Caco-2 (cell line): ENCODE data around the gene SYNGR1. TPM values are rescaled to one million over a fixed set of nuclear protein-coding genes. Genes with fewer than 3 reads are reported as not detected.
"Not testable (repeated sequence)": the region's sequence is repeated elsewhere in the genome, so short reads cannot be mapped to it uniquely, and the experiment has no call there.

Experiments
- BruUV-seq: library from RNA; stranded (reverse); fragments of 400-500 nt; replicated peaks from 2 replicates; lab custom pipeline; 2021; lab: Mats Ljungman, UMichigan
- CTCF ChIA-PET: fragments of 300-600 bp; sonication (Branson Sonifier 250); formaldehyde crosslinking; loops from one replicate; lab custom pipeline; 2022; ENCODE audit warnings: antibody characterized with exemption; lab: Charles Lee
- POLR2A ChIA-PET: fragments of 300-600 bp; sonication (Branson Sonifier 250); formaldehyde crosslinking; loops from one replicate; lab custom pipeline; 2022; ENCODE audit warnings: antibody characterized with exemption; lab: Charles Lee
- DNase-seq, 2 experiments: peaks; one replicate each; pipeline versions ENCODE4 v3.0.0 to v3.0.0-alpha.2; 2020 to 2022
- H3K27me3 ChIP-seq: replicated peaks from 2 replicates; pipeline ENCODE4 v1.6.0; 2011; ENCODE audit warnings: low read length; ENCODE audit not compliant: control insufficient read depth, insufficient read depth
- H3K36me3 ChIP-seq: 2 replicates; pipeline ENCODE4 v1.5.1; 2011; ENCODE audit warnings: low read length; ENCODE audit not compliant: control insufficient read depth, insufficient read depth
- H3K4me1 ChIP-seq: fragments of 250-450 bp; sonication (Bioruptor Pico); 2 replicates; pipeline ENCODE4 v1.5.1; 2020; ENCODE audit warnings: mild to moderate bottlenecking
- H3K4me3 ChIP-seq: 2 replicates; pipeline ENCODE4 v1.5.1; 2011; ENCODE audit warnings: low read depth, mild to moderate bottlenecking, control low read depth, low read length
- H3K9me3 ChIP-seq: fragments of 250-450 bp; sonication (Bioruptor Pico); 2 replicates; pipeline ENCODE4 v1.5.1; 2020; ENCODE audit warnings: mild to moderate bottlenecking, moderate library complexity
- H3K27ac Mint-ChIP-seq: one replicate; pipeline ENCODE4 v1.8.0; 2022; ENCODE audit warnings: mixed read lengths; ENCODE audit not compliant: unreplicated experiment
- H3K27me3 Mint-ChIP-seq: one replicate; pipeline ENCODE4 v1.8.0; 2022; ENCODE audit warnings: mixed read lengths; ENCODE audit not compliant: insufficient read depth, unreplicated experiment
- H3K36me3 Mint-ChIP-seq: one replicate; pipeline ENCODE4 v1.8.0; 2022; ENCODE audit warnings: mild to moderate bottlenecking, mixed read lengths; ENCODE audit not compliant: insufficient read depth, unreplicated experiment
- H3K4me1 Mint-ChIP-seq: one replicate; pipeline ENCODE4 v1.8.0; 2022; ENCODE audit warnings: low read depth, mixed read lengths; ENCODE audit not compliant: unreplicated experiment
- H3K4me3 Mint-ChIP-seq: one replicate; pipeline ENCODE4 v1.8.0; 2022; ENCODE audit warnings: mild to moderate bottlenecking, moderate library complexity, mixed read lengths; ENCODE audit not compliant: unreplicated experiment
- H3K9me3 Mint-ChIP-seq: one replicate; pipeline ENCODE4 v1.8.0; 2022; ENCODE audit warnings: mixed read lengths; ENCODE audit not compliant: unreplicated experiment
- intact Hi-C: fragments of 100-400 bp; cut with micrococcal nuclease; formaldehyde crosslinking; loops from one replicate; pipeline ENCODE4 v1.10.0; 2022; ENCODE audit not compliant: unreplicated experiment
- total RNA-seq: library from RNA; stranded (reverse); gene quantifications from 2 replicates; pipeline ENCODE4 v1.2.3, GENCODE V29; 2022
- TF ChIP-seq, protein P1 (sequence below), 2 experiments: fragments of 200-600 bp in 1 of 2; IDR thresholded peaks; 1 replicate in 1 of 2; 2 replicates in 1 of 2; pipeline versions ENCODE4 v1.5.1 to v1.8.0; 2011 to 2022; ENCODE audit warnings: antibody characterized with exemption in 1 of 2, control low read depth in 1 of 2, inconsistent platforms in 1 of 2, low read depth in 1 of 2, low read length in 1 of 2, mild to moderate bottlenecking in 1 of 2, moderate library complexity in 1 of 2; ENCODE audit not compliant: insufficient read depth in 1 of 2, severe bottlenecking in 1 of 2, unreplicated experiment in 1 of 2

Gene SYNGR1
- total RNA-seq, 1 experiment from 2014 or later = 20.2 TPM

DNA sequence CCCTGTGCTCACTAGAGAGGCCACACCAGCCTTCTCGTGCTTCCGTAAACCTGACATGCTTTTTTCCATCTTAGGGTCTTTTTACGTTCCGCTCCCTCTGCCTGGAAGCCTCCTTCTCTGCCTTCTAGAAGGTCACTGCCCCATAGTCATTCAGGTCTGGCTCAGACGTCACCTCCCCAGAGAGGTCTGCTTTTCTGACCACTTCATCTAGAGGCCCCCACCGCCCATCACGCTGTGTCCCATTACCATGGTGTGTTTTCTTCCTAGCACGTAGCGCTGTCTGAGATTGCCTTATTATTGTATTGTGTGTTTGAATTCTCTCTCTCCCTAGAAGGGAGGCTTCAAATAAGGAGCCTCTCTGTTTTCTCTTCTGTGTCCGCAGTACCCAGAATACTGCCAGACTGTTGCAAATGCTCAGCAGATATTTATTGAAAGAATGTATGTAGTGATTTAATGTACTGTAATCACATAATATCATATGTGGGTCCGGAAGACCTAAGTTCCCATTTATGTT lies 59.8 kb downstream of the SYNGR1 start:
- ChIA-PET POLR2A (no interaction called here), CTCF (no interaction called here)
- H3K27me3 ChIP-seq = no peaks in the 10 kb centered on the region
- H3K9me3 ChIP-seq = no peaks in the 10 kb centered on the region
- H3K27me3 Mint-ChIP-seq = no peaks in the 10 kb centered on the region
- no TSS peak for BruUV-seq
- H3K36me3 Mint-ChIP-seq = peaks cover 4% of the 10 kb centered on the region
- intact Hi-C loops = no loop called here
- H3K4me3 ChIP-seq = no peak overlapping the region
- TF ChIP-seq, protein P1, sequence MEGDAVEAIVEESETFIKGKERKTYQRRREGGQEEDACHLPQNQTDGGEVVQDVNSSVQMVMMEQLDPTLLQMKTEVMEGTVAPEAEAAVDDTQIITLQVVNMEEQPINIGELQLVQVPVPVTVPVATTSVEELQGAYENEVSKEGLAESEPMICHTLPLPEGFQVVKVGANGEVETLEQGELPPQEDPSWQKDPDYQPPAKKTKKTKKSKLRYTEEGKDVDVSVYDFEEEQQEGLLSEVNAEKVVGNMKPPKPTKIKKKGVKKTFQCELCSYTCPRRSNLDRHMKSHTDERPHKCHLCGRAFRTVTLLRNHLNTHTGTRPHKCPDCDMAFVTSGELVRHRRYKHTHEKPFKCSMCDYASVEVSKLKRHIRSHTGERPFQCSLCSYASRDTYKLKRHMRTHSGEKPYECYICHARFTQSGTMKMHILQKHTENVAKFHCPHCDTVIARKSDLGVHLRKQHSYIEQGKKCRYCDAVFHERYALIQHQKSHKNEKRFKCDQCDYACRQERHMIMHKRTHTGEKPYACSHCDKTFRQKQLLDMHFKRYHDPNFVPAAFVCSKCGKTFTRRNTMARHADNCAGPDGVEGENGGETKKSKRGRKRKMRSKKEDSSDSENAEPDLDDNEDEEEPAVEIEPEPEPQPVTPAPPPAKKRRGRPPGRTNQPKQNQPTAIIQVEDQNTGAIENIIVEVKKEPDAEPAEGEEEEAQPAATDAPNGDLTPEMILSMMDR (IDR thresholded peaks at IDR 0.05; ENCODE audit: insufficient read depth in 1 of 2, low read depth in 1 of 2, low read length in 1 of 2, severe bottlenecking in 1 of 2, unreplicated experiment in 1 of 2) = no peak
- H3K9me3 Mint-ChIP-seq = no peaks in the 10 kb centered on the region
- no peaks in the 10 kb centered on the region for H3K4me1 ChIP-seq
- H3K4me3 Mint-ChIP-seq = no peak overlapping the region
- H3K27ac Mint-ChIP-seq = no peak overlapping the region
- no peak for DNase-seq
- H3K36me3 ChIP-seq = no peaks in the 10 kb centered on the region
- H3K4me1 Mint-ChIP-seq = no peaks in the 10 kb centered on the region

DNA sequence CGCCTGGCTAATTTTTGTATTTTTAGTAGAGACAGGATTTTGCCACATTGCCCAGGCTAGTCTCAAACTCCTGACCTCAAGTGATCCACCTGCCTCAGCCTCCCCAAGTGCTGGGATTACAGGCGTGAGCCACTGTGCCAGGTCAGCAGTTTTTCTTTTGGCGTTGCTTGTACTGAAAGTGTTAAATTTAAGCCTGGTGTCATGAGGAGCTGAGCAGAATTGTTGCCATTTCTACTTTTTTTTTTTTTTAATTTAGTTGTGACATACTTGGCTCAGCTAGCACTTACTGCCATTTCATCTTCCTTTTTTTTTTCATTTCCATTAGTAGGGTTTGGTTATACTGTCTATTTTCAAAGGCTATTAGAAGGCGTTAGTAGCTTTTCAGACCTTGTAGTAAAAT lies 60.5 kb downstream of the SYNGR1 start:
- Mint-ChIP-seq H3K27me3 (no peaks in the 10 kb centered on the region), H3K4me1 (no peaks in the 10 kb centered on the region), H3K9me3 (no peaks in the 10 kb centered on the region), H3K36me3 (peaks cover 4% of the 10 kb centered on the region), H3K27ac (no peak overlapping the region), H3K4me3 (no peak overlapping the region)
- Histone ChIP-seq H3K9me3 (no peaks in the 10 kb centered on the region), H3K27me3 (no peaks in the 10 kb centered on the region), H3K4me1 (no peaks in the 10 kb centered on the region), H3K4me3 (no peak overlapping the region), H3K36me3 (0 out of 2 replicates have a peak, but pooled peaks cover 1% of the 10 kb centered on the region)
- TF ChIP-seq, protein P1 (IDR thresholded peaks at IDR 0.05; ENCODE audit: insufficient read depth in 1 of 2, low read depth in 1 of 2, low read length in 1 of 2, severe bottlenecking in 1 of 2, unreplicated experiment in 1 of 2) = no peak
- intact Hi-C loops = no loop called here
- ChIA-PET CTCF (no interaction called here), POLR2A (no interaction called here)
- no peak for DNase-seq
- no TSS peak for BruUV-seq

DNA sequence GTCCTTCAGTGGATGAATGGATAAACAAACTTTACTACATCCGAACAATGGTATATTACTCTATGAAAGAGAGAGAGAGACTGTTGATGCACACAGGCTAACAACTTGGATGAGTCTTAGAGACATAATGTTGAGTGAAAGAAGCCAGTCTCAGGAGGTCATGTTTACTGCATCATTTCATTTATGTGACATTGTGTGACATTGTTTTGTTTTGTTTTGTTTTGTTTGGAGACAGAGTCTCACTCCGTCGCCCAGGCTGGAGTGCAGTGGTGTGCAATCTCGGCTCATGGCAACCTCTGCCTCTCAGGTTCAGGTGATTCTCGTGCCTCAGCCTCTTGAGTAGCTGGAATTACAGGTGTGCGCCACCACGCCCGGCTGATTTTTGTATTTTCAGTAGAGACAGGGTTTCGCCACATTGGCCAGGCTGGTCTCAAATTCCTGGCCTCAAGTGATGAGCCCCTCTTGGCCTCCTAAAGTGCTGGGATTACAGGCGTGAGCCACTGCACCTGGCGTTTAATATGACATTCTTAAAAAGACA lies 62.1 kb downstream of the SYNGR1 start:
- intact Hi-C loops, CTCF ChIA-PET, POLR2A ChIA-PET, H3K4me1 Mint-ChIP-seq, H3K9me3 ChIP-seq, H3K9me3 Mint-ChIP-seq, H3K27me3 Mint-ChIP-seq, H3K36me3 ChIP-seq, BruUV-seq, DNase-seq, H3K27ac Mint-ChIP-seq, H3K36me3 Mint-ChIP-seq, H3K4me3 ChIP-seq, H3K4me1 ChIP-seq, H3K4me3 Mint-ChIP-seq, H3K27me3 ChIP-seq: not testable (repeated sequence)

DNA sequence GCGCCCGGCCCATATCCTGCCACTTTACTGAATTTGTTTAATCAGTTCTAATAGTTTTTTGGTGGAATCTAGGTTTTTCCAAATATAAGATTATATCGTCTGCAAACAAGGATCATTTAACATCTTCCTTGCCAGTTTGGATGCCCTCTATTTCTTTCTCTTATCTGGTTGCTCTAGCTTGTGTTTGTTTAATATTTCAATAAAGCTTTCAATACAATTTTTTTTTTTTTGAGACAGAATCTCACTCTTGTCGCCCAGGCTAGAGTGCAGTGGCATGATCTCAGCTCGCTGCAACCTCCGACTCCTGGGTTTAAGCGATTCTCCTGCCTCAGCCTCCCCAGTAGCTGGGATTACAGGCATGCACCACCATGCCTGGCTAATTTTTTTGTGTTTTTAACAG lies 63.4 kb downstream of the SYNGR1 start:
- H3K9me3 ChIP-seq, POLR2A ChIA-PET, H3K4me1 Mint-ChIP-seq, H3K27me3 Mint-ChIP-seq, H3K27ac Mint-ChIP-seq, intact Hi-C loops, H3K4me1 ChIP-seq, H3K4me3 ChIP-seq, H3K36me3 ChIP-seq, H3K4me3 Mint-ChIP-seq, DNase-seq, H3K9me3 Mint-ChIP-seq, H3K36me3 Mint-ChIP-seq, H3K27me3 ChIP-seq, BruUV-seq: not testable (repeated sequence)
- CTCF ChIA-PET = interaction anchor here (0.6 kb wide), 1 partner anchor 1303 kb away, joined by 3 read pairs; the partner anchor contains the start of gene BAIAP2L2
